ENCODE measurements around the gene DENND1A.

Gene DENND1A

DNA sequence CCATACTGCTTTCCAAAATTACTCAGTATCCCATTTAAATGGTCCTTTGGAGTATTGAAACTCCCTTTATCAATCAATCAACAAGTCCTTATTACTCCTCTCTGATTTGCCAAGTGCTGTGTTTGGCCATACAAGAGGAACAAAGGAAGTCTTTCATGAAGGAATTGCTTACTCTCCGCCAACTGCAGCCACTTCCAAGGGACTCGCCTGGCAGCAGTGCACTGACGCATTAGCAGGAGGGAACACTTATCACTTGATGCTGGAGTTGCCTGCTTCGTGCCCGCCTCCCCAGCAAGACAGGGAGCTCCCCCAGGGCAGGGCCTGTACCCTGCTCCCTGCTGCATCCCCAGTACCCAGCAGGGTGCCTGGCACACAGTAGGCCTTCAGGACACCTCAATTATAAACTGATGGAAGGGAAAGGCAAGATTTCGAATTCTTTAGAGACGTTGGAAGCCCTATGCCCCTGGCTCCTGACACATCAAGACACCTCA lies 476.1 kb downstream of the DENND1A start:
- Histone ChIP-seq H4K20me1 (peaks cover 0 to 34% (median 0%) of the 10 kb centered on the region in 11 experiments; a peak in 7 of 22 replicates), H3K27me3 (no peaks in the 10 kb centered on the region), H3K4me1 (peaks cover 0 to 18% (median 7%) of the 10 kb centered on the region in 10 experiments; a peak in 7 of 20 replicates), H3K4me2 (no peak overlapping the region), H3K4me3 (no peak overlapping the region), H3K9me3 (replicated peaks in 1 of 11) (no peaks in the 10 kb centered on the region), H3K27ac (no peak overlapping the region), H3K36me3 (peaks cover 0 to 100% (median 81%) of the 10 kb centered on the region in 11 experiments; a peak in 18 of 22 replicates), H3K9ac (no peak overlapping the region)
- TF ChIP-seq Cebpa-rat (IDR thresholded peaks at IDR 0.05), result no peak

DNA sequence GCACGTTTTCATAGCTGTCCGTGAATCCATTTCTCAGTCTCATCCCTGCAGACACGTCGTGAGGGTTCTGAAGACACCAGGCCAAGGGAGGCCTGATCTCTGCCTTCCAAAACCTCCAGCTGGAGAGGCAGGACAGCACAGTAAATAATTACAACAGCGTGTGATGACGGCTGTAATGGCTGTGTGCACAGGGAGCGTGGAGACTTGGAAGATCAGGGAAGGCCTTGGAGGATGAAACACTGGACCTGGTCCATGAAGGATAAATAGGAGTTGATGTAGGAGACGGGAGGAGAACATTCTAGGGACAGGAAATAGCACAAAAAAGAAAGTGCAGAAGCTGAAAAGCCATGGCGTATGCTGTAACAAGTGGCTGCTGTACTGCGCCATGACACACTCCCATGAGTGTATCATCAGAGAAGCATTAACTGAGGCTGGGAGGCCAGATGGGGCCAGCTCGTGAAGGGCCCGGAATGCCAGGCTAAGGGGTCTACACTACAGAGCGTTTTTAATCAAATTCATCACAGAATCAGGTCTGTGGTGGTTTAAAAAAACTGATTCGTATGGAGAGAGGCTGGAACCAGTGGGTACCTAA lies 476.8 kb downstream of the DENND1A start:
- no peaks in the 10 kb centered on the region for H3K9me3 ChIP-seq (replicated peaks in 1 of 11)
- no peak overlapping the region for H3K4me2 ChIP-seq

GRCh38 chr9:123450996-123451395 lies 478.9 kb downstream of the DENND1A start:
- no peak overlapping the region for H3K4me3 ChIP-seq
- H3K27ac ChIP-seq, result no peak overlapping the region
- peaks cover 0 to 22% (median 0%) of the 10 kb centered on the region in 11 experiments; a peak in 7 of 22 replicates for H4K20me1 ChIP-seq
- no peak overlapping the region for H3K4me2 ChIP-seq
- peaks cover 0 to 15% (median 5%) of the 10 kb centered on the region in 10 experiments; a peak in 7 of 20 replicates for H3K4me1 ChIP-seq
- H3K36me3 ChIP-seq, result peaks cover 0 to 100% (median 86%) of the 10 kb centered on the region in 11 experiments; a peak in 19 of 22 replicates
- H3K9me3 ChIP-seq (replicated peaks in 1 of 11), result no peaks in the 10 kb centered on the region
- H3K9ac ChIP-seq, result no peak overlapping the region
- H3K27me3 ChIP-seq, result no peaks in the 10 kb centered on the region
- TF ChIP-seq Cebpa-rat (IDR thresholded peaks at IDR 0.05), result no peak

More for the DNA sequence above, 476.8 kb downstream of the DENND1A start:
- Histone ChIP-seq H4K20me1 (peaks cover 0 to 34% (median 0%) of the 10 kb centered on the region in 11 experiments; a peak in 7 of 22 replicates), H3K36me3 (peaks cover 0 to 100% (median 86%) of the 10 kb centered on the region in 11 experiments; a peak in 18 of 22 replicates), H3K27ac (no peak overlapping the region), H3K27me3 (no peaks in the 10 kb centered on the region), H3K9ac (no peak overlapping the region), H3K4me1 (peaks cover 0 to 18% (median 7%) of the 10 kb centered on the region in 10 experiments; a peak in 7 of 20 replicates), H3K4me3 (no peak overlapping the region)
- TF ChIP-seq Cebpa-rat (IDR thresholded peaks at IDR 0.05), result no peak

DNA sequence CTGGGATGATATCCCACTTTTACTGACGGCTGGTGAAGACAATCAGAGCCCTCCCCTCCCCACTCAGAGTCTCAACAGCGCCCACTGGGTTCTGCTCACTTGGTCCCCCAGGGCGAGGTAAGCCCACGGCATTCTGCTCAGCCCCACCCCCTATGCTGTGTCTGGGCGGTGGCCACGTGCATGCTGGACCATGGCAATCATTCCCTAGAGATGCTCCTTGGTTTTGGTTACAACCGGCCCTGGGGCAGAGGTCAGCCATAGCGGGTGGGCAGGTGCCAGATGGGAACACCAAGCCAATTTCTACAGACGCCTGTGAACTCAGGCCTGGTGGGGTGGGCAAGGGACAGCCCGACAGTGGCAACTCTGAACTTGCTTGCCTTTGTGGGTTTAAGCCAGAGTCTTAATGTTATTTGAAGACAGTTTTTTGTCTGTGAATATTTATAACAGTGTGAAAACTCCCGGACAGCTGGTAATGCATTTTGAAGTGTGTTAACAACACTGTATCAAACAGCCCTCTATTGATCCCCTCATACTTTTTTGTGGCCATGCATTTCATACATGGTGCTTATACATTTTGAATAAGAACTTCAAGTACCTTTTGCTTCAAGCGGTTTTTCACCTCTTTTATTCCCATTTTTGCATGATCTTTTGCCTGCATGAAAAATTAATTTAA lies 479.7 kb downstream of the DENND1A start:
- no peak overlapping the region for H3K9ac ChIP-seq
- H4K20me1 ChIP-seq, result peaks cover 0 to 17% (median 0%) of the 10 kb centered on the region in 11 experiments; a peak in 7 of 22 replicates
- no peak overlapping the region for H3K4me3 ChIP-seq
- peaks cover 0 to 100% (median 86%) of the 10 kb centered on the region in 11 experiments; a peak in 20 of 22 replicates for H3K36me3 ChIP-seq
- peaks cover 0 to 7% (median under 1%) of the 10 kb centered on the region in 10 experiments; a peak in 6 of 20 replicates for H3K4me1 ChIP-seq
- H3K4me2 ChIP-seq, result no peak overlapping the region; a peak in 1 of 22 replicates
- TF ChIP-seq Cebpa-rat (IDR thresholded peaks at IDR 0.05), result no peak
- H3K9me3 ChIP-seq (replicated peaks in 1 of 11), result no peaks in the 10 kb centered on the region
- no peak overlapping the region for H3K27ac ChIP-seq
- no peaks in the 10 kb centered on the region for H3K27me3 ChIP-seq

DNA sequence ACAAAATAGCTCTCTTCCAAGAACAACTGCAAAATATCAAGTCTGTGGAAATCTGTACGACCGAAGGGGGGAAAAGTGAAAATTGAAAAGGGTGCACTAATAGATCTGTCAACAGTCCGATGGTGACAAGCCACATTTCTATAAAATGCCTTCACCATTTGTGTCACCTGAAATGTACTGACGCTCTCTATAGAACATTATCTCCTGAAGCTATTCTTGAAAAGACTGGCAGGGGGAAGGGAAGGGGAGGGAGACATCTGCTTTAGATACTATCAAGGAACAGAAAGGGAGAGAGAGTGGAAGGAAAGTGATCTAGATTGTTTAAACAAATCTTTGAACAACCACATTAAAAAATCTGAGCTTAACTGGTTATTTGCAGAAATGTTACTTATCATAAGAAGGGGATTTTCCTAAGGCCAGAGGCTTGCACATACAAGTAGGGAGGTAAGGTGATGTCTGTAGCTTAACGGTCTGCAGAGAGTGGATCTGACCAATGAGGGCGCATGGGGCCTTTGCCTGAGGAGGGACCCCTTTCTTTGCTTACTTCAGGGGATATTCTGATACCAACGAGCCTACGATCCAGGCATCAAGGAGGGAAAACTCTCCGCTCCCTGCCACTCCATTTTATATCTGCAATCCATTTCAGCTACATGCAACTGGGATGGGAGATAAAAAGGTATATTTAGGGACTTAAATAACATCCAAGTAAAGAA lies 481.8 kb downstream of the DENND1A start:
- Histone ChIP-seq H3K4me2 (no peak overlapping the region), H4K20me1 (peaks cover 0 to 13% (median 0%) of the 10 kb centered on the region in 11 experiments; a peak in 5 of 22 replicates), H3K9me3 (replicated peaks in 1 of 11) (no peaks in the 10 kb centered on the region), H3K4me1 (peaks cover 0 to 4% (median 0%) of the 10 kb centered on the region in 10 experiments; a peak in 2 of 20 replicates), H3K27me3 (no peaks in the 10 kb centered on the region), H3K4me3 (no peak overlapping the region), H3K27ac (no peak overlapping the region), H3K9ac (no peak overlapping the region), H3K36me3 (peaks cover 0 to 100% (median 76%) of the 10 kb centered on the region in 11 experiments; a peak in 20 of 22 replicates)
- no peak for TF ChIP-seq Cebpa-rat (IDR thresholded peaks at IDR 0.05)

GRCh38 chr9:123445981-123446610 lies 483.8 kb downstream of the DENND1A start:
- no peaks in the 10 kb centered on the region for H3K9me3 ChIP-seq (replicated peaks in 1 of 11)
- no peak overlapping the region for H3K4me3 ChIP-seq
- no peak overlapping the region for H3K27ac ChIP-seq
- no peak overlapping the region for H3K9ac ChIP-seq
- H3K4me1 ChIP-seq, result peaks cover 0 to 4% (median 0%) of the 10 kb centered on the region in 10 experiments; a peak in 2 of 20 replicates
- peaks cover 0 to 100% (median 66%) of the 10 kb centered on the region in 11 experiments; a peak in 19 of 22 replicates for H3K36me3 ChIP-seq
- H3K4me2 ChIP-seq, result no peak overlapping the region
- H4K20me1 ChIP-seq, result peaks cover 0 to 7% (median 0%) of the 10 kb centered on the region in 11 experiments; a peak in 1 of 22 replicates
- no peak for TF ChIP-seq Cebpa-rat (IDR thresholded peaks at IDR 0.05)
- no peaks in the 10 kb centered on the region for H3K27me3 ChIP-seq

DNA sequence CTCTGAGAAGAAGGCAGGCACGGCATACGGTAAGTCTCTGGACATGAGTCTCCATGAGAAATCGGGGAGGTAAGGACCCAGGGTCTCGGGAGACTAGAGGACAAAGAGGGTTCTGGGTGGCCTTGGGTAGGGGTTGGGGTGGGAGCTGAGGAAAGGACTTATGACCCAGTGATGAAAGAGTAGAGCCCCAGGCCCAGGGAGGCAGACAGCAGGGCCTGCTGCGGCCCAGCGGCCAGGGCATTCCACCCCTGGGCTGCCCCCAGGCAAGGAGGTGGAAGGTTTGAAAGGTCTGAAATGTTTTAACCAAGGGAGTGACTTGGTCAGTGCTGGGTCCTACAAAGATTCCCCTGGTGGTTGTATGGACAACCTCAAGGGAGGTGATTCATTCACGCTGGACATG lies 484.8 kb downstream of the DENND1A start:
- no peak for TF ChIP-seq Cebpa-rat (IDR thresholded peaks at IDR 0.05)
- no peaks in the 10 kb centered on the region for H3K9me3 ChIP-seq (replicated peaks in 1 of 11)
- no peak overlapping the region for H3K27ac ChIP-seq
- no peak overlapping the region for H3K9ac ChIP-seq
- H3K4me1 ChIP-seq, result peaks cover 0 to 2% (median 0%) of the 10 kb centered on the region in 10 experiments; a peak in 2 of 20 replicates
- H3K27me3 ChIP-seq, result no peaks in the 10 kb centered on the region
- H3K36me3 ChIP-seq, result peaks cover 4 to 100% (median 62%) of the 10 kb centered on the region in 11 experiments; a peak in 21 of 22 replicates
- H4K20me1 ChIP-seq, result peaks cover 0 to 7% (median 0%) of the 10 kb centered on the region in 11 experiments; a peak in 1 of 22 replicates
- H3K4me2 ChIP-seq, result no peak overlapping the region
- no peak overlapping the region for H3K4me3 ChIP-seq

DNA sequence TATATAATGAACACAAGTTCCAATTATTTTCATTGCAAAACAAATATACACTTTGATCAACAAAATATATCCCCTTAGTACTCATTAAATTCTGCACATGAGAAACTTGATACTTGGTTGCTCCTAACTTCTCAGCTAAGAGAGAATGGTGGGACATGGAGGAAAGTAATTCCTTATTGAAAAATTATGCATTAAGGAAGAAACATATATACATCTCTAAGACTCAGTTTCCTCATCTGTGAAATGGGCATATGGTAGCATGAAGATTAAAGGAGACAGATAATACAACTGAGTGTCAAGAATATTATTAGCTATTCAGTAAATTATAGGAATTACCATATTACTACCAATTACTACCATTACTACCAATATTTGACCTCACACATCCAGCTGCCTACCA lies 488.2 kb downstream of the DENND1A start:
- Histone ChIP-seq H4K20me1 (peaks cover 0 to 10% (median 0%) of the 10 kb centered on the region in 11 experiments; a peak in 1 of 22 replicates), H3K36me3 (peaks cover 34 to 100% (median 70%) of the 10 kb centered on the region in 11 experiments), H3K9ac (no peak overlapping the region), H3K4me1 (peaks cover 0 to 3% (median 0%) of the 10 kb centered on the region in 10 experiments; a peak in 1 of 20 replicates), H3K4me3 (no peak overlapping the region), H3K9me3 (replicated peaks in 1 of 11) (no peaks in the 10 kb centered on the region), H3K27me3 (no peaks in the 10 kb centered on the region), H3K27ac (no peak overlapping the region), H3K4me2 (no peak overlapping the region)
- TF ChIP-seq Cebpa-rat (IDR thresholded peaks at IDR 0.05), result no peak
